ENCODE measurements around the gene RPA3.

GRCh38 chr7:7702826-7703225, 15.6 kb downstream of the RPA3 start:
- TF ChIP-seq CTCF (optimal IDR thresholded peaks at IDR 0.05 in 1 of 3, IDR thresholded peaks at IDR 0.05 in 1 of 3, conservative IDR thresholded peaks at IDR 0.05 in 1 of 3; ENCODE audit: extremely low read depth in 1 of 3, insufficient read depth in 2 of 3, low read length in 3 of 3) (no peak), EZH2 (IDR thresholded peaks at IDR 0.05; ENCODE audit: low read length) (no peak)
